Body of pancreas (tissue), 4 donors: Measurements from ENCODE around the gene PDZRN3.

Source experiments
- POLR2A ChIP-seq, 3 donors: fragments of 450-650 bp; IDR thresholded peaks; one replicate each; pipeline ENCODE4 v1.6.1; 2016; ENCODE audit warnings: antibody characterized with exemption in 3 of 3, mild to moderate bottlenecking in 2 of 3
- TF ChIP-seq, protein P1 (sequence below), 7 experiments: fragments of 450-650 bp in 4 of 7; fragments of 200-600 bp in 3 of 7; sonication (generic) in 3 of 7; IDR thresholded peaks; one replicate each; pipeline ENCODE4 v1.5.1; 2016 to 2019; ENCODE audit warnings: antibody characterized with exemption in 7 of 7

DNA sequence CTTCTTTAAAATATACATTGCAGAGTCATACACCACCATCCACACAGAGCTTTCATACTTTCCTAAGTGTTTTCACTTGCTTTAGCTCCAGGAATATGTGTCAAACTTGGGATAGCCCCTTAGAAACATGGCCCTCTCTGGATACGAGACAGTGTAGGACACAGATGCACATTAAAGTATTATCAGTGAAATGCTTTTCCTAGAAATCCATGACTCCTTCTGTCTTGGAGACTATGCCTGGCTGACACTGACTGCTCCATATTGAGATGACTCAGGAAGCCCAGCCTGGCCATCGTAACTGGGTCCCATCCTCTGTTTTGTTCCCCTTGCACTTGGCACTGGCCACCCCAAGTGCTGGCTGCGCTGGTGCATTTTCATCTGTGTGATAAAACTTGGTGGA, 204.8 kb downstream of the PDZRN3 start:
- TF ChIP-seq, protein P1, sequence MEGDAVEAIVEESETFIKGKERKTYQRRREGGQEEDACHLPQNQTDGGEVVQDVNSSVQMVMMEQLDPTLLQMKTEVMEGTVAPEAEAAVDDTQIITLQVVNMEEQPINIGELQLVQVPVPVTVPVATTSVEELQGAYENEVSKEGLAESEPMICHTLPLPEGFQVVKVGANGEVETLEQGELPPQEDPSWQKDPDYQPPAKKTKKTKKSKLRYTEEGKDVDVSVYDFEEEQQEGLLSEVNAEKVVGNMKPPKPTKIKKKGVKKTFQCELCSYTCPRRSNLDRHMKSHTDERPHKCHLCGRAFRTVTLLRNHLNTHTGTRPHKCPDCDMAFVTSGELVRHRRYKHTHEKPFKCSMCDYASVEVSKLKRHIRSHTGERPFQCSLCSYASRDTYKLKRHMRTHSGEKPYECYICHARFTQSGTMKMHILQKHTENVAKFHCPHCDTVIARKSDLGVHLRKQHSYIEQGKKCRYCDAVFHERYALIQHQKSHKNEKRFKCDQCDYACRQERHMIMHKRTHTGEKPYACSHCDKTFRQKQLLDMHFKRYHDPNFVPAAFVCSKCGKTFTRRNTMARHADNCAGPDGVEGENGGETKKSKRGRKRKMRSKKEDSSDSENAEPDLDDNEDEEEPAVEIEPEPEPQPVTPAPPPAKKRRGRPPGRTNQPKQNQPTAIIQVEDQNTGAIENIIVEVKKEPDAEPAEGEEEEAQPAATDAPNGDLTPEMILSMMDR (IDR thresholded peaks at IDR 0.05): no peak
- TF ChIP-seq POLR2A (IDR thresholded peaks at IDR 0.05): no peak
